ENCODE measurements around the gene SORCS2.
A peak's percentile ranks its signal among the peaks of the same experiment; 100 is the strongest.

SORCS2 gene

DNA sequence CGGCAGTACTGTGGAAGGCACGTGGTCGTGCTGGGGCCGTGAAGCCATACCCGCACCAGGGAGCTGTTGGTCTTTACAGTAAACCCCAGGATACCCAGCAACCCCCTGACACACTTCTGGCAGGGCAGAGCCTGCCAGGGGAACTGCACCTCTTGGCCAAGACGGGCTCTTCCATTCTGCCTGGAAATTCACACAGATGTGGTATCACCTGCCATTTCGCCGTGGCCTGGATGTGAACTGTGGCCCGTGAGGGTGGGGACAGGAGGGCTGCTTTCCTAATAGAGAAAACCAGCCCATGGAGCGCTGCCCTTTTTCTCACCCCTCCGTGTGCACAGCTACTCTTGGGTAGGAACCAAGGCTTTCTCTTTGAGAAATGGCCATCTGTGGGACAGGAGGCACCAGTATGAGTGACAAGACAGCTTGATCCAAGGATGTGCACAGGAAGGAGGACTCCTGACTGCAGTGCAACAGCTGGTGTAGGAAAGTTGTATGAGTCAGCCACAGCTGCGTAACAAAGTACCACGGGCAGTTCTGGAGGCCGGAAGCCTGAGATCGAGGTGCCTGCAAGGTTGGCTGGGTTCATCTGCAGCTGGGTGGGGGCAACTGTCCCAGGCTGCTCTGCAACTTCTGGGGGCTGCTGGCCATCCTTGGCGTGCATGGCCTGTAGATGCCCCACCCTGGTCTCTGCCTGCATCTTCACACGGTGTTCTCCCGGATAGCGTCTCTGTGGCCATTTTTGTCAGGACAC is 146.7 kb downstream of the SORCS2 start:
- DNase-seq (ENCODE audit: low read depth) = no peak

DNA sequence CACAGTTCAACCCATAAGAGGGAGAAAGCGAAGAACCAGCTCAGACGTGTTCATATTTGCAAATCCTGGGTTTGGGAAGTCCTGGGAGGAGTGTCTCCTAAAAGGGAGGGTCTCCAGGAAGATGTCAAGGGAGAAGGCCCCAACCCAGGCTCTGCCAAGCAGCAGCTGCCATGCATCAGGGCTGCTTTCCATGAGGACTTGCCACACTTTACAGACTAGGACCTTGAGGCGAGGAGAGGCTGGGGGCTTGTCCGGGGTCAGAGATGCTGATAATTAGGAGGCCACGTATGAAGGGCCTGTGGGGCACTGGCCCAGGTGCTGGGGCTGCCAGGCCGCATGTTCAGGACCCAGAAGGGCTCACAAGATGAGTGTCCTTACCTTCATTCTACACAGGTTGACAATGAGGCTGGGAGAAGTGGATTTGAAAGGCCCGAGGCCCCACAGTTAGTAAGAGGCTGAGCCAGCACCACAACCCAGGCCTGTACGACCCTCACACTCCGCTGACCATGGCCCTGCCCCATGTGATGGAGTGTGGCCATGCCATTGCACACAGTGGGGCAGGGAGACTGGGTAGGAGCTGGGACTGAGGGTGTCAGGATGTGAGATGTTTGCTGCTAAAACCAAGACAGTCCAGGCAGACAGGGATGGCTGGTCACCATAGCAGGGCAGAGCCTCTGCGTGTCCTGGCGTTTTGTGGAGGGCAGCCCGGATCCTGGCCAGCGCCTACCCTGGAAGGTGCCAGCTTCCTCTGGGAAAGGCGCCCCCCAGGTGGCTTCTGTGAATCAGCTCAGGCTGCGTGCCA is 147.6 kb downstream of the SORCS2 start:
- no peak for DNase-seq (ENCODE audit: low read depth)

DNA sequence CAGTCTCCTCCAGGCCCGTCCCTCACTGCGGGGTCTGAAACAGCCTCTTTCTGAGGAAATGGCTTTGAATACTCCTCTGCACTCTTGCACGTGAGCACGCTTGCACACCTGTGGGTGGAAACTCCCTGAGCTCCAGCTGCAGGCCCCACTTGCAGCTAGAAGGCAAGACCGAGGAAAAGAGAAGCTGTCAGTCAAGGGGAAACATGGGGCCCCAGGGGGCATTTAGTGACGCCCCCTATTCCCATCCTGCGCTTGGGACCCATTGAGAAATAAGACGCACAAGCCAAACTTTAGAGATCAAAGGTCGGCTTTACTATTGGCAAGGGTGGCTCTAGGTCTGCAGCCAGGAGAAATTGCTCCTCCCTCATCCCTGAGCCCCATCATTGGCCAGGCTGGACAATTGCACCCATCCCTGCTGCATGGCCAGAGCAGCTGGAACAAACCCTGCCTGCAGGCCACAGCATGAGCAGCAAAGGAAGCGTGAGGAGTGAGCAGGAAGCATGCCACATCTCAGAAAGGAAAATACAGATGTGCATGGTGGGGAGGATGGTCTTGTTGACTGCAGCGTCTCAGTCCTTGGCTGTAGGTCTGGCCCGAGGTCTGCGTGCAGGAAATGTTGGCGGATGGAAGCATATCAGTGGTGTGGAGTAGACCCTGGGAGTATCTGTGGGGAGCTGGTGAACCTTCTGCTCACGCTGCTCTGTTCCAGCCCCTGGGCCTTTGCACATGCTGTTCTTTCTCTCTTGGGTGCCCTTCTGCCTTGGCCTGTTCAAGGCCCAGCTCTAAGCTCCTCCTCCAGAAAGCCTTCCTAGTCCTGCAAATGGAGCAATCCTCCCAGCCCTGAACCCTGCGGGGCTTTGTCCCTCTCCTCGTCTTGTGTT is 148.5 kb downstream of the SORCS2 start:
- no peak for DNase-seq (ENCODE audit: low read depth)

DNA sequence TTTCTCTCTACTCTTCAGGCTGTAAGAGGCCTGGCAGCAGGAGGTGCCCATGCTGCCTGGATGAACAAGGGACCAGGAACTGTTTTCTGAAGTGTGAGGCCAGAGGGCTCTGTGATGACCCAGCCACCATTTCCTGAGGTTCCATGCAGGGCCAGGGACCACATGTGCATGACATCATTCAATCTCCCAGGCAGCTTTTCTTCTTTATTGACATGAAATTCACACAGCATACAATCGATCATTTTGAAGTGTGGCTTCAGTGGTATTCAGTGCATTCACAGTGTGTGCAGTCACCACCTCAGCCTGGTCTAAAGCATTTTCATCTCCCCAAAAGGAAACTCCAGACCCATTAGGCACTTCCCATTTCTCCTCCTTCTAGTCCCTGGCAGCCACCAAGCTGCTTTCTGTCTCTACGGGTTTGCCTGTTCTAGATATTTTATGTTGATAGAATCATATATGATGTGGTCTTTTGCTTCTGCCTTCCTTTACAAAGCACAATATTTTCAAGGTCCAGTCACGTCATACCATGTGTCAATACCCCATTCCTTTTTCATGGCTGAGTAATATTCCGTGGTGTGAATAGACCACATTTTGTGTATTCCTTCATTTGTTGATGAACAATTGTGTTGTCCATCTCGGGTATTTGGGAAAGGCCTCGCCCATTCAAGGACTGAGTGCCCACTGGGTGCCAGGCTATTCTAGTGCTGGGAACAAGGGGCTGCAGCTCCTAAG is 149.3 kb downstream of the SORCS2 start:
- peak; percentile 44 for DNase-seq (ENCODE audit: low read depth)

DNA sequence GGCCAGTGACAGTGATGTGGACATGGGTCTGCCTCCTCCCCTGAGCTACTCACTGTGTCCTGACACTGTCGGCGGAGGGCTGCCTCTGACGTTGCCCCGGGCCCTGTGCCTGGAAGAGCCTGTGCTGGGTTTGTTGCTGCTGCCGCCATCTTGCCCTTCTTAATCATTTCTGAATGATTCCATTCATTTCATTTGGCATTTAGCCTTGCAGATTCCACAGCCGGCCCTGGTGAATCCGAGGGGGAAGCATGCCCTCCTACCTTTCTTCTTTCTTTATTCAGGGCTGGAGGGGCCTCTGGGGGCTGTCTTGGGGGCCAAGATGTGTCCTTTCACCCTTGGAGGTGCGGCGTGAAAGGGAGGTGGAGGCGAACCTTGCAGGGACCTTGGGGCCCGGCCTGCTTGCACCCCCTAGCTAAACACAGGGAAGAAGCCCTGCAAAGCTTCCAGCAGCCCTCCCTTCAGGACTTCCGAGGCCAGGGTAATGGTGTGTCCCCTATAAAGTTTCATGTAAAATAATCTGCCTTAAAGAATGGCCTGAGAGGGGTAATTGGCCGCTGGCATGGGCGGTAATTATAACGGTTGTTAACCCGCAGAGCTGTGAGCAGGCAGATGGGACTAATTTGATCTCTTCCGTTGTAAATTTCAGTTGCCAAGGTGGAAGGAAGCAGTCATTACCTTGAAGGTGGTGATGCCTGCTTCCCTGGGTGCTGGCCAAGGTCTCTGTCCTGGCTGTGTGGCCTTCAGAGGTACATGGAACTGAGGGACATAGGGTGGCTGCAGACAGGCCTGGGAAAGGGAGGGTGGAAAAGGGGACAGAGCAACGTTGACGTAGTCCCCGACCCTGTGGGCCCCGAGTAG is 150.1 kb downstream of the SORCS2 start:
- DNase-seq (ENCODE audit: low read depth) = no peak

DNA sequence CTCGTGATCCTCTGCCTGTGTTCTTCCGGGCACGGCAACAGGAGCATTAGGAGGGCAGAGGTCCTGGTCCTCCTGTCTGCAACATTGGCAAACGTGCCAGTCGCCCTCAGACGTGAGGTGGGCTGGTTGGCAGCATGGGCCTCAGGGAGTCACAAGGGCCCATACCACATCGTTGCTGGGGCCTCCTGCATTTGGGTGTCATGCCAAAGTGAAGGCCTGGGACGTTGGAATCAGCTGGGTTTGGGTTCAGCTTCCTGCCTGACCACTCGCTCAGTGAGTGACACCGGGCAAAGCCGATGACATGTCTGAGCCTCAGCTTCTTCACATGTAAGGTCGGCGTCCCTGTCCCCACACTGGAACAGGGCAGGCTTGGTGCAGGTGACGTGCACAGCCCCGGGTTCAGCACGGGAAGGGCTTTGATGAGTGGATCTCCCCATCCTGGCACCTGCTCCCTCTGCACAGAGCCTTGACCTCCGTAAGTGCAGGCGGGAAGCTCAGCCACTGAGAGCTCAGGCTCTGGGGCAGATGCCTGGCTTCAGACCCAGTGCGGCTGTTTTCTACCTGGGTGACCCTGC is 150.8 kb downstream of the SORCS2 start:
- no peak for DNase-seq (ENCODE audit: low read depth)

DNA sequence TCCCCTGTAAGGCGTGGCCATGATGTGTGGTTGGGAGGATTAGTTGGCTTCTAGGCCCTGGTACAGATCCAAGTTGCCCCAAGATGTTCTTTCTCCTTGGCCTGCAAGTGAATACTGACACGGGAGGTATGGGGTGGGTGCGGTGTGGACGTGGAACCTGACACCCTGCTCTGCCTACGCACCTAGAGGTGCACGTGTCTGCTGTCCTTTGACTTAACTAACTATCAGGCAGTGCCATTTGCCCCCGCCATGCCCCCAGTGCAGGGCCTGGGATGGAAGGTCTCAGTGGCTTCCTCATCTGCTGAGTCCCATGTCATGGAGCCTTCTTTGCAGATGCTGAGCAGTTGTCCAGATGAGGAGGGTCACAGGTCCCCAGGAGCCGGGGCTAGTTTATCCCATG is 151.6 kb downstream of the SORCS2 start:
- no peak for DNase-seq (ENCODE audit: low read depth)

DNA sequence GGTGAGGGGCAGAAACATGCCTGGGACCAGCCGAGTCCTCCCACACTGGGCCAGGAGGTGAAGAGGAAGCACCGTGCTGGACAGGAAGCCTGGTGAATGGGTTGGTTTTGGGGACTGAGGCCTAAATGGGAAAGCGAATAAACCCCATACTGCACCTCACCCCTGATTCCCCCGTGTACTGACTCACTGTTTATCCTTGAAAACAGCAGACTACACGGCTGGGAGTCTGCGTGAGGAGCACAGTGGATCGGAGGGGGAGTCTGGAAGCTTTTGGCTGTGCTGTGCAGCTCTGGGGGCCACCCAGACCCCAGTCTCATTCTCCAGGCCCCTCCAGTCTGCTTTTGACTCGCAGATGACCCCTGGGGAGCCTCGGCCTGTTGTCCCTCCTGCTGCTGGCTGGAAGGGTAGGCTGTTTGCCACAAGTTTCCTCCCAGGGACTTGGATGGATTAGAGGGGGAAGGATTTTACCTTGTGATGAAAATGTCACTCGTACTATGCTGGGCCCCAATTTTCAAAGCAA is 152.4 kb downstream of the SORCS2 start:
- DNase-seq (ENCODE audit: low read depth) = no peak

DNA sequence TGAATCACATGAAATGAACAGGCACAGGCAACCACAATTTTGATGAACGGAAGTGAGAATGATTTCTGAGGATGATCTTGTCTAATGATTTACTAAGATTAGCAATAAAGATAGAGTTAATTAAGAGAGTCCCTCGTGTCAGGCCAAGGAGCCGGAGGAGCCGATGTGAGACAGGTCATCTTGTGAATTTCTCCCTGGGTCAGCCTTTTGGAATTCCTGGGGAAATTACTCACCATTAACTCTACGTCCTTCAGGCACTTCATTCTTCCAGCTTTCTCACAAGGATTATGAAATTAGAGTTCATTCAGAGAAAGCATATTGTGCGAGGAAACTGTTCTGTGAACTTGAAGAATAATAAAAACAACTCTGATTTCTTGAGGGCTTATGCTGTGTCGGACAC is 155.6 kb downstream of the SORCS2 start:
- peak; percentile 40 for DNase-seq (ENCODE audit: low read depth)

DNA sequence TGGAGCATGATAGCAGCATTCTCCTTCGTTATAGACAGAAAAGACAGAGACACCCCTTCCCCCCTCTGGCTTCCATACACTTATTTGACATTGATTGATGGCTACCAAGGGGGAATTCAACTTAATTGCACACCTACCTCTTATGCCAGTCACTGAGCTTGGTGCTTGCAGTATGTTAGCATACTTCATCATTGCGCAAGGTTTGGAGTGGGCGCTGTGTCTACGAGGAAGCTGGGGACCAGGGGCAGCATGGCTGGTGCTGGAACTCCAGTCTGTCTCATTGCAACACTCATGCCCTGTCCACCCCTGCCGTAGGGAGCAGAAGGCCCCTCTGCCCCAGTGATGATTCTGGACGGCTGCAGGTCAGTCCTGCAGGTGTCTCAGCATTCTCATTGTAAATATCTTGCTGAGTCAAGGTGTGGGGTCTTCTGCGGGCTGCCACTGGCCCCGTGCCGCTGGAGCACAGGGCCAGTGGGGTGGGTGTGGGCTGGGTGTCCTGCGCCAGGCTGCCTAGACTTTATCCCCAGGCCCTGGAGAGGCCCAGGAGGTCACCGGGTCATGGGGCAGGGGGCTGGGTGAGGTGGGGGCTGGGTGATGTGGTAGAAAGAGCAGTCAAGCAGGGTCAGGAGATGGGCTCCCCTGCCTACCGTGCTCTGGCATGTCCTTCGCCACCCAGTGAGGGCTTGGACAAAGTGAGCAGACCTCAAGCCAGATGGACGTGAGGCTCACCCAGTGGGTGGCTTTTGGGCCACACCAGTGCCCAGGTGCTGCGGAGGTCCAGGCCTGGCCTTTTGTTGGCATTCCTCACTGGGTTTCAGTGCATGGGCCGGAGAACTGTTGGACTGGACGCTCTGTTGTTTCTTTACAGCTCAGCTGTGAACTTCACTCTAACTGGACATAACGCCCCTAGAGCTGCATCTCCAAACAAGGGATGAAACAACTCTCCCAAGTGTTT is 156.9 kb downstream of the SORCS2 start:
- DNase-seq (ENCODE audit: low read depth) = no peak

DNA sequence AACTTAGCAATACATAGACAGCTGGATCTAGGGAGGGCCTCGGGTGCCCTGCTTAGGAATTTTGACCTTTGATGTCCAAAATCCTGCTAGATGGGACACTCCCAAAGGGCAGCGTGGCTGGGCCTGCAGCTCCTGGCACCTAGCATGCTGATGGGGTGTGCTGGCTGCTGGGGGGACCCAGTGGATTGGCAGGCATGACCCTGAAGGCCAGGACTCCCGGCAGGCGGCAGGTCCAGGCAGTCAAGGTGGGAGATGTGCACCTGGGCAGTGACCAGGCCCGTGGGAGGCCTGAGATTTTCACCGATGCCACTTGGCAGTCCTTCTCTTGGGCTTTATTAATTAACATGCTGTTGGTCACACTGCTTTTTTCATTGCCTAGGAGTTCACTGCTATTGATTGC is 158.1 kb downstream of the SORCS2 start:
- no peak for DNase-seq (ENCODE audit: low read depth)

DNA sequence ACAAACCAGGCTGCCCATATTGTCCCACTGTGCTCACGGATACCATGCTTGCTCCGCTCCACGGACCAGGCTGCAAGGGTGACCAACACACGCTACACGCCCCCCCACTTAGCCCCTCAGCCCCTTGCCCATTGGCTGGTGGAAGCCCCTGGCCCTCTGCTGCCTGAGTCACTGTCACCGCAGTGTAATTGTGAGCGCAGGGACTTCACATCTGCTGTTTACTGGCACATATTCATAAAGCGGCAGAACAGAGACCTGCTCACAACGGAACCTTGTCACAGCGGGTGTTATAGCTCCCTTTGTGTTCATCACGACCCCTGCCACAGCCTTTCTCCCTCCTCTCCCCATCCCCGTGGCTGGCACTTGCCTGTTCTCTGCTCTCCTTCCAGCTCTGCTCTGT is 158.7 kb downstream of the SORCS2 start:
- DNase-seq (ENCODE audit: low read depth) = no peak

DNA sequence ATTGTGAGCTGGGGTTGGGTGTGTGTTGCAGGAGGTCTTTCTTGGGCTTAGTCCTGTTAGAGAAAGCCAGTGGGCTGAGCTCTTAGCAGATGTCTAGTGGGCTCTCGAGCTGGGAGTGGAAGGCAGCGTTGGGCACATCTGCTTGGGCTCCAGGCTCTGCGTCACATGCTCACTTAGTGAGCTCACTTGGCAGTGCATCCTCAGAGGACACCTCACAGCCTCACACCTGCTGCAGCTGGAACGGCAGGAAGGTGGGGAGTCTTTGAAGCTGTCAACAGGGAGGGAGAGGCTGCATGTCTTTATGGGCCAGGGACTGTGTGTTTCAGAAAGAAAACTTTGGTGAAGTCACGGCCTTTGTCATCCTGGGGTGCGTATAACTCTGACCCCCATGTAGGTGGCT is 160.1 kb downstream of the SORCS2 start:
- DNase-seq (ENCODE audit: low read depth) = no peak

DNA sequence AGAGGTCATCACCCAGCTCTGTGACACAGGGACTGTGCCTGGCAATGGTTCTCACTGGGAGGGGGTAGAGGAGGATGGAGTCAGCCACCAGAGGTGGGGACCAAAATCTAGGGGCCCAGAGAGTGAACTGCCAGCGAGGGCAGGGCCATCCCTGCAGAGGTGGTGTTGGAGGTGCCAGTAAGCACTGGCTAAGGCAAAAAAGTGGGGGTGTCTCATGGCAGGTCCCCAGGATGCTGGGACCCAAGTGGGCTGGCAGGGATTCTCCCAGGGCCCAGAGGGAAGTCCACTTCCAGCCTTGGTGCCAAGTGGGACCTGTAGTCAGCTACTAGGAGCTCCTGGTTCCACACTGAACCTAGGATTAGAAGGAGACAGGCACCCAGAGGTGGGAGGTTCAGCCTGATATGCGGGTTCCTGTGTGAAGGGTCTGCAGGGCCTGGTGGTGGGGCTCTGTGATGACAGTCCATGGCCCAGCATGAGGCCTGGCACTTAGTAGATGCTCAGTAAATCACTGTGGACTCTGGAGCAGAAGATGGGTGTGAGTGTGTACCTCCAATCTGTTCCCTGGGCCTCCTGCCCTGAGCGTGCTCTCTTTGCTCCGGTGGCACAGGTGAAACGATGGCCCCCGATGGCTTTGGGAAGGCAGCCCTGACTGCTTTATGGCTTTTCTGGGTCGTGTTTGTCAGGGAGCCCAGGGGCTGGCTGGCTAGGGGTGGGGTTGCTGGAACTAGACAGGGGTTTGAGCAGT is 160.9 kb downstream of the SORCS2 start:
- no peak for DNase-seq (ENCODE audit: low read depth)

DNA sequence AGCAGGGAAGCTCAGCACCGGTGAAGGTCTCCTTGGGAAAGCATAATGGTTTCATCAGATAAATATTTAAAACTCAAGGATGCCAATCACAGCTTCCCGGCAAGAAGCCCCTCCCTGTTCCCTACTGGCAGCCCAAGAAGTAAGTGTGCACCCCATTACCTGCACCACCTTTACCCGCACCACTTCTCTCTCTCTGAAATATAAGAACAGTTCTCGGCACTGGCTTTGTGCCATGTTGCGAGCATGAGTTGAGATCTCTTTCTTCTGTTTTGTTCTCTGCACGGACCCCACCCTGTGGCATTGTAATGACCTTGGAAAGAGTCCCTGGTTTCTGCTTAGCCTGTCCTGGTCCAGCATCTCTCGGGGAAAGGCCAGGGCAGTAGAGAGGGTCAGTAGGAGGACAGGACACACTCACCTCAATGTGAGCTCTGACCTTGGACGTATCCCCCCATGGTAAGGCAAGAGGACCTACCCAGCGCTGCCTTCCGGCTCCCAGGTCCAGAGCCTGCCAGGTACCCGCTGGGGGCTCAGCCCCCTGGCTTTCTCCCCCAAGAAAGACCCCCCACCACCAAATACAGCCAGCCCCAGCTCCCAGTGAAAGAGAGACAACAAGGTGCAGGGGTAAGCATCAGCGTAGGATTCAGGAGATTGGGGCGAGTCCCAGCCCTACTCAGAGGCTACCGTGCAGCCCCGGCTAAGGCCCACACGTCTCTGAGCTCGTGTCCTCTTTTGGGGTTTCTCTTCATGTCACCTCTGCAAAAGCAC is 161.7 kb downstream of the SORCS2 start:
- no peak for DNase-seq (ENCODE audit: low read depth)

DNA sequence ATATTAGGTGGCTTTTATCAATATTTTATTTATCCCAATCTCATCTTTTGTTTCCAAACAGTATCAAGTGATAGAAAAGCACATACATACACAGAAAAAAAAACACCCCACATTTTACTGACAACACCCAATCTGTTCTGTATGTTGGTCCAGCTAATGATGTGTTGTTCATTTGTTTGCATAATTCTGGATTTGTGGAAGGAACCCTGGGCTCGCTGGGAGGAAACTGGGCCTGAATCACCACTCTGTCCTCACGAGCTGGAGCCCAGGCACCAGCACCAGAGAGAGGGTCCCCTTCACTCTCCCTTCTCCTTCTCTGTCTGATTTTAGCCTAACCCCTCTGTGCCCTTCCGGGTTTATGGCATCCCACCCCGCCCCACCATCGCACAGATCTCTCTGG is 162.6 kb downstream of the SORCS2 start:
- DNase-seq (ENCODE audit: low read depth) = no peak

DNA sequence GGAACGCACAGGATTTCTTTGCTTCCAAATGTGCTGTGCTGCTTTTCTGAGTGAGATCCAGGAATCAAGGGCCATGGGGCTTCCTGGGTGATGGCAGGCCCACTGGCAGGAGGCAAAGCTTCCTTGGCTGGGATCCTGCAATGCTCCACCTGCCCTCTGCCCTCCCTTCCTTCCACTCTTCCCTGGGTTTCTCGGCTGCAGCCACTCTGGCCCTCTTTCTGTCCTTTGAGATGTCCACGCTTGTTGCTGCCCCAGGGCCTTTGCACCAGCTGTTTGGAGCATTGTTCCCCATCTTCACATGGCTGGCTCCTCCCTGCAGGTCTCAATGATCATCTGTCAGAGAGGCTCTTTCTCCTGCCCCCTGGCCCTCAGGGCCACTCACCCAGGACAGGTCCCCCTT is 163.5 kb downstream of the SORCS2 start:
- no peak for DNase-seq (ENCODE audit: low read depth)
